ELR (cell line): Measurements from ENCODE around the gene HFE.
"Not testable (repeated sequence)": the region's sequence is repeated elsewhere in the genome, so short reads cannot be mapped to it uniquely, and the experiment has no call there.

Source experiments
- DNase-seq: peaks from one replicate; pipeline ENCODE4 v3.0.0-alpha.2; 2015; ENCODE audit warnings: low read depth

The HFE gene

GRCh38 chr6:26109772-26110171 is 22.5 kb downstream of the HFE start:
- DNase-seq = no peak

- no peak for DNase-seq
Measured at GRCh38 chr6:26113570-26113969, 26.3 kb downstream of the HFE start.

GRCh38 chr6:26115226-26115625 is 28.0 kb downstream of the HFE start:
- DNase-seq = no peak

- no peak for DNase-seq
Measured at GRCh38 chr6:26116267-26116666, 29.0 kb downstream of the HFE start.

GRCh38 chr6:26118999-26119398 is 31.8 kb downstream of the HFE start:
- no peak for DNase-seq

- not testable (repeated sequence) for DNase-seq
Measured at GRCh38 chr6:26120115-26120514, 32.9 kb downstream of the HFE start.

GRCh38 chr6:26120807-26121140 is 33.5 kb downstream of the HFE start:
- DNase-seq = no peak

- peak; percentile 72 for DNase-seq
Measured at GRCh38 chr6:26121141-26122004, 34.1 kb downstream of the HFE start.

- DNase-seq = no peak
Measured at GRCh38 chr6:26122005-26122388, 34.8 kb downstream of the HFE start.

- DNase-seq = peak; percentile 58
Measured at GRCh38 chr6:26122402-26122792, 35.2 kb downstream of the HFE start.

GRCh38 chr6:26122793-26123674 is 35.8 kb downstream of the HFE start:
- peak; percentile 99 for DNase-seq

GRCh38 chr6:26123675-26123946 is 36.4 kb downstream of the HFE start:
- DNase-seq = no peak

GRCh38 chr6:26123947-26124780 is 36.9 kb downstream of the HFE start:
- DNase-seq = peak; percentile 99

- DNase-seq = peak; percentile 59
Measured at GRCh38 chr6:26124781-26125685, 37.8 kb downstream of the HFE start.

- DNase-seq = peak; percentile 71
Measured at GRCh38 chr6:26126394-26127235, 39.4 kb downstream of the HFE start.

- DNase-seq = no peak
Measured at GRCh38 chr6:26128013-26128771, 41.0 kb downstream of the HFE start.

- DNase-seq = no peak
Measured at GRCh38 chr6:26129656-26130055, 42.4 kb downstream of the HFE start.

GRCh38 chr6:26130581-26131249 is 43.5 kb downstream of the HFE start:
- DNase-seq = no peak

- DNase-seq = no peak
Measured at GRCh38 chr6:26131618-26132017, 44.4 kb downstream of the HFE start.
